PC-9 (cell line): ENCODE results near the gene RTF1. TPM values are rescaled to one million over a fixed set of nuclear protein-coding genes. Genes with fewer than 3 reads are reported as not detected.

ENCODE experiments used
- BruUV-seq: library from RNA; stranded (reverse); fragments of 400-500 nt; replicated peaks from 2 replicates; lab custom pipeline; 2021; lab: Mats Ljungman, UMichigan
- CTCF ChIA-PET: fragments of 300-600 bp; sonication (Branson Sonifier 250); formaldehyde crosslinking; loops from one replicate; lab custom pipeline; 2022; ENCODE audit warnings: antibody characterized with exemption; lab: Charles Lee
- POLR2A ChIA-PET: fragments of 300-600 bp; sonication (Branson Sonifier 250); formaldehyde crosslinking; loops from one replicate; lab custom pipeline; 2022; ENCODE audit warnings: antibody characterized with exemption; ENCODE audit not compliant: unreplicated experiment; lab: Charles Lee
- DNase-seq, 2 experiments: peaks; one replicate each; pipeline versions ENCODE4 v3.0.0 to v3.0.0-alpha.2; 2015 to 2022; ENCODE audit warnings: mixed read lengths in 1 of 2
- H2AFZ ChIP-seq: fragments of 200-600 bp; sonication (generic); 2 replicates; pipeline ENCODE4 v1.8.1; 2017; ENCODE audit warnings: antibody characterized with exemption
- H3F3A ChIP-seq: fragments of 200-600 bp; sonication (generic); 2 replicates; pipeline ENCODE4 v1.8.1; 2017; ENCODE audit warnings: antibody characterized with exemption, mild to moderate bottlenecking, low read depth; ENCODE audit not compliant: insufficient read depth
- H3K27ac ChIP-seq: fragments of 200-600 bp; sonication (generic); 2 replicates; pipeline ENCODE4 v1.6.1; 2016; ENCODE audit warnings: mixed run types
- H3K27me3 ChIP-seq: fragments of 200-600 bp; sonication (generic); 2 replicates; pipeline ENCODE4 v1.6.1; 2016; ENCODE audit warnings: low read depth, mixed run types; ENCODE audit not compliant: insufficient read depth
- H3K36me3 ChIP-seq: fragments of 200-600 bp; sonication (generic); 2 replicates; pipeline ENCODE4 v1.6.1; 2016; ENCODE audit warnings: low read depth, mixed run types
- H3K4me1 ChIP-seq: fragments of 200-600 bp; sonication (generic); replicated peaks from 2 replicates; pipeline ENCODE4 v1.6.1; 2016; ENCODE audit warnings: mixed run types; ENCODE audit not compliant: insufficient read depth
- H3K4me2 ChIP-seq: fragments of 200-600 bp; sonication (generic); 2 replicates; pipeline ENCODE4 v1.6.1; 2017; ENCODE audit warnings: mixed run types
- H3K4me3 ChIP-seq: fragments of 200-600 bp; sonication (generic); 2 replicates; pipeline ENCODE4 v1.6.1; 2016; ENCODE audit warnings: mixed run types
- H3K79me2 ChIP-seq: fragments of 200-600 bp; sonication (generic); 2 replicates; pipeline ENCODE4 v1.6.1; 2017; ENCODE audit warnings: low read depth, mixed run types
- H3K9me2 ChIP-seq: fragments of 200-600 bp; sonication (generic); 2 replicates; pipeline ENCODE4 v1.8.1; 2017; ENCODE audit warnings: mild to moderate bottlenecking; ENCODE audit not compliant: insufficient read depth
- H3K9me3 ChIP-seq: fragments of 200-600 bp; sonication (generic); 2 replicates; pipeline ENCODE4 v1.8.1; 2016; ENCODE audit warnings: low read depth; ENCODE audit not compliant: insufficient read depth
- H4K20me1 ChIP-seq: fragments of 200-600 bp; sonication (generic); 2 replicates; pipeline ENCODE4 v1.8.1; 2017; ENCODE audit not compliant: insufficient read depth
- CTCF ChIP-seq: fragments of 200-600 bp; sonication (generic); conservative IDR thresholded peaks from 2 replicates; pipeline ENCODE4 v1.6.1; 2017; ENCODE audit warnings: mixed run types, antibody characterized with exemption, mild to moderate bottlenecking, moderate library complexity
- EZH2 ChIP-seq: fragments of 200-600 bp; sonication (generic); IDR thresholded peaks from 2 replicates; pipeline ENCODE4 v1.8.0; 2017; ENCODE audit warnings: antibody characterized with exemption, low read depth
- intact Hi-C: fragments of 100-400 bp; cut with micrococcal nuclease; formaldehyde crosslinking; loops from one replicate; pipeline ENCODE4 v1.10.0; 2022; ENCODE audit not compliant: unreplicated experiment
- total RNA-seq: library from RNA; stranded (reverse); gene quantifications from 2 replicates; pipeline ENCODE4 v1.2.3, GENCODE V29; 2021

RTF1 gene
- total RNA-seq, 1 experiment from 2014 or later: 55.7 TPM

- no TSS peak for BruUV-seq
- H3K27me3 ChIP-seq: no peaks in the 10 kb centered on the region
- ChIA-PET POLR2A (no interaction called here), CTCF (no interaction called here)
- H3K27ac ChIP-seq: no peak overlapping the region
- intact Hi-C loops: no loop called here
- no peaks in the 10 kb centered on the region for H3K9me2 ChIP-seq
- H3K79me2 ChIP-seq: no peaks in the 10 kb centered on the region
- H3K36me3 ChIP-seq: peaks cover 12% of the 10 kb centered on the region
- no peak overlapping the region for H2AFZ ChIP-seq
- H3K4me1 ChIP-seq: peaks cover 11% of the 10 kb centered on the region
- TF ChIP-seq CTCF: no peak
- no peak for TF ChIP-seq EZH2
- DNase-seq: no peak
- no peaks in the 10 kb centered on the region for H4K20me1 ChIP-seq
- no peak overlapping the region for H3K4me3 ChIP-seq
- no peaks in the 10 kb centered on the region for H3F3A ChIP-seq
- no peaks in the 10 kb centered on the region for H3K9me3 ChIP-seq
- H3K4me2 ChIP-seq: no peak overlapping the region
These were observed 58.0 kb downstream of the RTF1 start for GRCh38 chr15:41474941-41475340.

- no peak for DNase-seq
- Histone ChIP-seq H3K27ac (peak overlapping the region; percentile 81), H3K4me2 (no peak overlapping the region), H3K79me2 (no peaks in the 10 kb centered on the region), H3K9me3 (no peaks in the 10 kb centered on the region), H3K4me1 (peaks cover 11% of the 10 kb centered on the region), H2AFZ (no peak overlapping the region), H3K9me2 (no peaks in the 10 kb centered on the region), H4K20me1 (no peaks in the 10 kb centered on the region), H3K27me3 (no peaks in the 10 kb centered on the region), H3F3A (no peaks in the 10 kb centered on the region), H3K36me3 (peaks cover 16% of the 10 kb centered on the region), H3K4me3 (no peak overlapping the region)
- no peak for TF ChIP-seq EZH2
- no peak for TF ChIP-seq CTCF
- ChIA-PET POLR2A (no interaction called here), CTCF (no interaction called here)
- BruUV-seq: no TSS peak
- intact Hi-C loops: no loop called here
These were observed 59.6 kb downstream of the RTF1 start for GRCh38 chr15:41476416-41477048.

- no peaks in the 10 kb centered on the region for H3K27me3 ChIP-seq
- no peaks in the 10 kb centered on the region for H3K79me2 ChIP-seq
- no peak for TF ChIP-seq CTCF
- no peak for TF ChIP-seq EZH2
- H3K9me2 ChIP-seq: no peaks in the 10 kb centered on the region
- H3F3A ChIP-seq: no peaks in the 10 kb centered on the region
- no peaks in the 10 kb centered on the region for H3K9me3 ChIP-seq
- H2AFZ ChIP-seq: no peak overlapping the region
- no peak for DNase-seq
- peaks cover 10% of the 10 kb centered on the region for H3K36me3 ChIP-seq
- H3K27ac ChIP-seq: no peak overlapping the region
- no peak overlapping the region for H3K4me2 ChIP-seq
- peaks cover 11% of the 10 kb centered on the region for H3K4me1 ChIP-seq
- ChIA-PET POLR2A (no interaction called here), CTCF (interaction anchor here (0.6 kb wide), 1 partner anchor 222 kb away, joined by 4 read pairs; no protein-coding TSS in a partner anchor)
- intact Hi-C loops: no loop called here
- H4K20me1 ChIP-seq: no peaks in the 10 kb centered on the region
- no TSS peak for BruUV-seq
- no peak overlapping the region for H3K4me3 ChIP-seq
These were observed 63.7 kb downstream of the RTF1 start for GRCh38 chr15:41480396-41481140.
